ENCODE data around the gene SP2. TPM values are rescaled to one million over a fixed set of nuclear protein-coding genes. Genes with fewer than 3 reads are reported as not detected.

SP2 gene
- total RNA-seq, 2 experiments from 2014 or later = 15.7 to 19.8 TPM

GRCh38 chr17:47882247-47882646 is 13.8 kb upstream of the SP2 start:
- no peaks in the 10 kb centered on the region for H3K36me3 Mint-ChIP-seq (ENCODE audit: low read depth)
- peaks cover 37% of the 10 kb centered on the region for H3K4me1 Mint-ChIP-seq
- H3K27me3 Mint-ChIP-seq = peaks cover 7% of the 10 kb centered on the region
- no peak overlapping the region for H3K4me3 Mint-ChIP-seq
- CTCF ChIA-PET = interaction anchor here (0.6 to 17.0 kb wide), 2 partner anchors 34 to 275 kb away, joined by 3 to 414 read pairs; partner anchors contain the start of genes SCRN2 and SP6
- POLR2A ChIA-PET = no interaction called here
- intact Hi-C loops (cut with DNase I, micrococcal nuclease) = no loop called here
- no peaks in the 10 kb centered on the region for H3K9me3 Mint-ChIP-seq (ENCODE audit: low read depth)
- no peak for DNase-seq
- no peak overlapping the region for H3K27ac Mint-ChIP-seq
- no peak for ATAC-seq

GRCh38 chr17:47882695-47883588 is 13.1 kb upstream of the SP2 start:
- peaks cover 37% of the 10 kb centered on the region for H3K4me1 Mint-ChIP-seq
- DNase-seq = no peak
- intact Hi-C loops (cut with DNase I, micrococcal nuclease) = no loop called here
- H3K36me3 Mint-ChIP-seq (ENCODE audit: low read depth) = no peaks in the 10 kb centered on the region
- H3K27ac Mint-ChIP-seq = no peak overlapping the region
- POLR2A ChIA-PET = interaction anchor here (0.7 kb wide), 1 partner anchor 1048 kb away, joined by 3 read pairs; no protein-coding TSS in a partner anchor
- ATAC-seq = no peak
- peaks cover 7% of the 10 kb centered on the region for H3K27me3 Mint-ChIP-seq
- H3K9me3 Mint-ChIP-seq (ENCODE audit: low read depth) = no peaks in the 10 kb centered on the region
- CTCF ChIA-PET = interaction anchor here (0.7 to 17.0 kb wide), 2 partner anchors 35 to 79 kb away, joined by 3 to 414 read pairs; partner anchors contain the start of genes SCRN2 and SP6
- no peak overlapping the region for H3K4me3 Mint-ChIP-seq

GRCh38 chr17:47883589-47884426 is 12.2 kb upstream of the SP2 start:
- Mint-ChIP-seq H3K27me3 (peaks cover 4% of the 10 kb centered on the region), H3K4me3 (no peak overlapping the region)
- intact Hi-C loops (cut with DNase I, micrococcal nuclease) = no loop called here

GRCh38 chr17:47884427-47884740 is 11.7 kb upstream of the SP2 start:
- intact Hi-C loops (cut with DNase I, micrococcal nuclease) = no loop called here
- ChIA-PET POLR2A (interaction anchor here (0.6 to 2.0 kb wide), 4 partner anchors 11 to 88 kb away, joined by 3 to 7 read pairs (median 4); partner anchors contain the start of gene SP6), CTCF (interaction anchor here (0.7 to 17.0 kb wide), 4 partner anchors 8 to 64 kb away, joined by 3 to 414 read pairs (median 5); partner anchors contain the start of genes SCRN2 and SP6)
- Mint-ChIP-seq H3K27ac (no peak overlapping the region), H3K36me3 (ENCODE audit: low read depth) (no peaks in the 10 kb centered on the region), H3K27me3 (no peaks in the 10 kb centered on the region), H3K9me3 (ENCODE audit: low read depth) (no peaks in the 10 kb centered on the region), H3K4me1 (peaks cover 32% of the 10 kb centered on the region), H3K4me3 (no peak overlapping the region)
- DNase-seq = no peak
- no peak for ATAC-seq

More at GRCh38 chr17:47883589-47884426, 12.2 kb upstream of the SP2 start:
- ChIA-PET CTCF (interaction anchor here (1.5 to 17.0 kb wide), 3 partner anchors 21 to 65 kb away, joined by 3 to 414 read pairs (median 7); partner anchors contain the start of genes SCRN2 and SP6), POLR2A (interaction anchor here (0.6 to 2.0 kb wide), 4 partner anchors 11 to 89 kb away, joined by 3 to 7 read pairs (median 4); partner anchors contain the start of gene SP6)
- Mint-ChIP-seq H3K36me3 (ENCODE audit: low read depth) (no peaks in the 10 kb centered on the region), H3K4me1 (peaks cover 37% of the 10 kb centered on the region), H3K27ac (no peak overlapping the region), H3K9me3 (ENCODE audit: low read depth) (no peaks in the 10 kb centered on the region)
- ATAC-seq (no peak), DNase-seq (no peak)

GRCh38 chr17:47884905-47885730 is 10.9 kb upstream of the SP2 start:
- H3K4me3 Mint-ChIP-seq = no peak overlapping the region
- peaks cover 32% of the 10 kb centered on the region for H3K4me1 Mint-ChIP-seq
- no peak for ATAC-seq
- H3K27ac Mint-ChIP-seq = no peak overlapping the region
- H3K9me3 Mint-ChIP-seq (ENCODE audit: low read depth) = no peaks in the 10 kb centered on the region
- DNase-seq = no peak
- POLR2A ChIA-PET = interaction anchor here (0.6 to 2.0 kb wide), 3 partner anchors 10 to 61 kb away, joined by 4 to 7 read pairs (median 5); partner anchors contain the start of gene SP6
- intact Hi-C loops (cut with DNase I, micrococcal nuclease) = no loop called here
- CTCF ChIA-PET = interaction anchor here (0.5 to 17.0 kb wide), 6 partner anchors 9 to 271 kb away, joined by 3 to 414 read pairs (median 3); partner anchors contain the start of genes SCRN2 and SP6
- H3K36me3 Mint-ChIP-seq (ENCODE audit: low read depth) = no peaks in the 10 kb centered on the region
- no peaks in the 10 kb centered on the region for H3K27me3 Mint-ChIP-seq

- intact Hi-C loops (cut with DNase I, micrococcal nuclease) = no loop called here
- no peak overlapping the region for H3K27ac Mint-ChIP-seq
These were observed 7.7 kb upstream of the SP2 start for GRCh38 chr17:47888293-47888692.

GRCh38 chr17:47889734-47890529 is 6.1 kb upstream of the SP2 start:
- ATAC-seq (peak; percentile 99), DNase-seq (peak; percentile 96)
- Mint-ChIP-seq H3K27ac (no peak overlapping the region), H3K4me3 (no peak overlapping the region), H3K27me3 (no peaks in the 10 kb centered on the region), H3K9me3 (ENCODE audit: low read depth) (no peaks in the 10 kb centered on the region), H3K4me1 (peaks cover 23% of the 10 kb centered on the region), H3K36me3 (ENCODE audit: low read depth) (peaks cover 2% of the 10 kb centered on the region)
- intact Hi-C loops (cut with DNase I, micrococcal nuclease) = loop anchor here (1.0 kb wide), 2 partner anchors 43 to 49 kb away; partner anchors contain the start of gene SCRN2 (in 2 of the 2)
- ChIA-PET POLR2A (interaction anchor here (0.7 kb wide), 1 partner anchor 50 kb away, joined by 3 read pairs; no protein-coding TSS in a partner anchor), CTCF (interaction anchor here (0.5 to 17.0 kb wide), 25 partner anchors 8 to 779 kb away, joined by 3 to 414 read pairs (median 3); partner anchors contain the start of genes CDK5RAP3, LRRC46, MRPL10 and PNPO)

More at GRCh38 chr17:47888293-47888692, 7.7 kb upstream of the SP2 start:
- DNase-seq (no peak), ATAC-seq (no peak)
- H3K4me1 Mint-ChIP-seq = peaks cover 27% of the 10 kb centered on the region
- ChIA-PET CTCF (interaction anchor here (0.9 to 17.0 kb wide), 2 partner anchors 9 to 40 kb away, joined by 5 to 414 read pairs; partner anchors contain the start of genes SCRN2 and SP6), POLR2A (no interaction called here)
- H3K9me3 Mint-ChIP-seq (ENCODE audit: low read depth) = no peaks in the 10 kb centered on the region
- no peaks in the 10 kb centered on the region for H3K36me3 Mint-ChIP-seq (ENCODE audit: low read depth)
- H3K4me3 Mint-ChIP-seq = no peak overlapping the region
- H3K27me3 Mint-ChIP-seq = no peaks in the 10 kb centered on the region

- H3K4me1 Mint-ChIP-seq = peaks cover 15% of the 10 kb centered on the region
- POLR2A ChIA-PET = interaction anchor here (0.7 kb wide), 1 partner anchor 62 kb away, joined by 4 read pairs; no protein-coding TSS in a partner anchor
- DNase-seq (no peak), ATAC-seq (no peak)
- no peak overlapping the region for H3K4me3 Mint-ChIP-seq
- H3K27me3 Mint-ChIP-seq = no peaks in the 10 kb centered on the region
- intact Hi-C loops (cut with DNase I, micrococcal nuclease) = no loop called here
- no peaks in the 10 kb centered on the region for H3K9me3 Mint-ChIP-seq (ENCODE audit: low read depth)
- CTCF ChIA-PET = interaction anchor here (0.6 to 17.0 kb wide), 12 partner anchors 12 to 79 kb away, joined by 3 to 414 read pairs (median 4); partner anchors contain the start of genes CDK5RAP3, SCRN2 and SP6
- H3K36me3 Mint-ChIP-seq (ENCODE audit: low read depth) = peaks cover 4% of the 10 kb centered on the region
- H3K27ac Mint-ChIP-seq = peak overlapping the region; percentile 16
These were observed 4.4 kb upstream of the SP2 start for GRCh38 chr17:47891545-47892088.

Data from activated CD4-positive, alpha-beta T cell treated with anti-CD3 and anti-CD28 coated beads for 36 hours (primary cell).